Measurements from ENCODE around the gene DPH5.

DNA sequence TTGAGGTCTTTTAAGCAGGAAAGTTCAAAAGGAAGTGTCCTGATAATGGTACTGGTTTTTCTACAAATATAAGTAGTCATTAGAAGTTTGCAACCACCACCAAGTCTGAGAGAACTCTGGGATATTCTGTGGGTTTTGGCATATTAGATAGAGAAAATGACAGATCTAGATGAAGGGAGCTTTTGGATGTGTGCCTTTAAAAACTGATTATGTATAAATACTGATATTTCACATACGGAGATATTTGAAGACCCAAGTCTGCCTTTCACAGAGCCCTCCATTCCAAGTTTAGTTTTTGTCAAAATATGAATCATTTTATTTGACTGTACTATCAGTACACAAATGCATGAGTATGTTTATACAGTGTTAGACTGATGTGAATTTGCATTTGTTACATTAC lies 48.6 kb downstream of the DPH5 start:
- no peak for TF ChIP-seq YY1 (IDR thresholded peaks at IDR 0.05; ENCODE audit: low read depth)
- no peak for TF ChIP-seq REST (IDR thresholded peaks at IDR 0.05; ENCODE audit: low read depth)
- TF ChIP-seq CREB1 (IDR thresholded peaks at IDR 0.05; ENCODE audit: low read depth) = no peak
- no peak for TF ChIP-seq CEBPB (IDR thresholded peaks at IDR 0.05)
- no peak for TF ChIP-seq TAF1 (IDR thresholded peaks at IDR 0.05; ENCODE audit: low read depth)
- TF ChIP-seq EP300 (IDR thresholded peaks at IDR 0.05; ENCODE audit: borderline replicate concordance) = no peak
- no peak for TF ChIP-seq RAD21 (IDR thresholded peaks at IDR 0.05; ENCODE audit: low read depth)
- TF ChIP-seq MAX (IDR thresholded peaks at IDR 0.05) = no peak
- no peak for TF ChIP-seq ZBTB7A (IDR thresholded peaks at IDR 0.05; ENCODE audit: low read depth)
- no peak for TF ChIP-seq EGR1 (IDR thresholded peaks at IDR 0.05)
- no peak for TF ChIP-seq FOXM1 (IDR thresholded peaks at IDR 0.05; ENCODE audit: borderline replicate concordance, low read depth)
- no peak for TF ChIP-seq USF1 (IDR thresholded peaks at IDR 0.05)

All from Ishikawa (cell line).